Measurements from ENCODE around the gene UBE2G2. TPM values are rescaled to one million over a fixed set of nuclear protein-coding genes. Genes with fewer than 3 reads are reported as not detected.
"Not testable (repeated sequence)": the region's sequence is repeated elsewhere in the genome, so short reads cannot be mapped to it uniquely, and the experiment has no call there.

UBE2G2 gene
- total RNA-seq, 1 donor from 2014 or later: 43.4 TPM

GRCh38 chr21:44836666-44837471, 35.2 kb upstream of the UBE2G2 start:
- DNase-seq (ENCODE audit: low spot score) (no peak), ATAC-seq (peak; percentile 52)

- no peak for DNase-seq (ENCODE audit: low spot score)
- no peak for ATAC-seq
Observed at GRCh38 chr21:44836349-44836665, 34.7 kb upstream of the UBE2G2 start.

GRCh38 chr21:44835647-44835973, 34.0 kb upstream of the UBE2G2 start:
- DNase-seq (ENCODE audit: low spot score) (no peak), ATAC-seq (no peak)

- DNase-seq (ENCODE audit: low spot score): no peak
- ATAC-seq: no peak
Observed at GRCh38 chr21:44834951-44835646, 33.5 kb upstream of the UBE2G2 start.

- DNase-seq (ENCODE audit: low spot score) (no peak), ATAC-seq (no peak)
Observed at GRCh38 chr21:44834231-44834950, 32.8 kb upstream of the UBE2G2 start.

- DNase-seq (ENCODE audit: low spot score) (no peak), ATAC-seq (no peak)
Observed at GRCh38 chr21:44833663-44834062, 32.0 kb upstream of the UBE2G2 start.

GRCh38 chr21:44832516-44833255, 31.1 kb upstream of the UBE2G2 start:
- ATAC-seq; DNase-seq (ENCODE audit: low spot score): not testable (repeated sequence)

GRCh38 chr21:44831227-44831860, 29.7 kb upstream of the UBE2G2 start:
- DNase-seq (ENCODE audit: low spot score) (no peak), ATAC-seq (no peak)

- DNase-seq (ENCODE audit: low spot score) (no peak), ATAC-seq (no peak)
Observed at GRCh38 chr21:44829507-44830092, 28.0 kb upstream of the UBE2G2 start.

- no peak for DNase-seq (ENCODE audit: low spot score)
- no peak for ATAC-seq
Observed at GRCh38 chr21:44828362-44829056, 26.9 kb upstream of the UBE2G2 start.

- DNase-seq (ENCODE audit: low spot score): no peak
- ATAC-seq: no peak
Observed at GRCh38 chr21:44823179-44823660, 21.6 kb upstream of the UBE2G2 start.

- ATAC-seq (no peak), DNase-seq (ENCODE audit: low spot score) (no peak)
Observed at GRCh38 chr21:44822484-44823178, 21.0 kb upstream of the UBE2G2 start.

GRCh38 chr21:44820851-44821250, 19.2 kb upstream of the UBE2G2 start:
- ATAC-seq (no peak), DNase-seq (ENCODE audit: low spot score) (no peak)

- DNase-seq (ENCODE audit: low spot score): no peak
- ATAC-seq: no peak
Observed at GRCh38 chr21:44819283-44820243, 17.9 kb upstream of the UBE2G2 start.

GRCh38 chr21:44818640-44819011, 17.0 kb upstream of the UBE2G2 start:
- ATAC-seq (no peak), DNase-seq (ENCODE audit: low spot score) (no peak)

- peak; percentile 79 for ATAC-seq
Observed at GRCh38 chr21:44817914-44818639, 16.5 kb upstream of the UBE2G2 start, which contains the start of gene SUMO3. Gene SUMO3, minus strand, starts transcription at chr21:44818062. Its CDS starts 94 bp downstream, at chr21:44817968.

GRCh38 chr21:44817506-44817880, 15.9 kb upstream of the UBE2G2 start:
- ATAC-seq: peak; percentile 94
- peak; percentile 91 for DNase-seq (ENCODE audit: low spot score)

More at GRCh38 chr21:44817914-44818639, 16.5 kb upstream of the UBE2G2 start, which contains the start of gene SUMO3:
- peak; percentile 81 for DNase-seq (ENCODE audit: low spot score)

Data from left lobe of liver (tissue), 2 donors.